ENCODE data around the gene CCNB1IP1. TPM values are rescaled to one million over a fixed set of nuclear protein-coding genes. Genes with fewer than 3 reads are reported as not detected.

CCNB1IP1 gene
- total RNA-seq, 1 experiment from 2014 or later, result 77.0 TPM

- ChIA-PET CTCF (no interaction called here), RAD21 (ENCODE audit: low non-redundant PET in 1 of 2, low total read pairs in 2 of 2, uncharacterized antibody in 2 of 2, unreplicated experiment in 2 of 2) (no interaction called here), POLR2A (no interaction called here)
- Histone ChIP-seq H3K9ac (ENCODE audit: low read length) (no peak overlapping the region), H3K4me2 (ENCODE audit: low read length) (no peak overlapping the region), H3K4me1 (ENCODE audit: control insufficient read depth in 1 of 2, insufficient read depth in 2 of 2, low read length in 2 of 2) (no peaks in the 10 kb centered on the region), H3K79me2 (ENCODE audit: insufficient read depth, low read length) (no peaks in the 10 kb centered on the region), H4K20me1 (ENCODE audit: insufficient read depth) (no peaks in the 10 kb centered on the region), H3K36me3 (ENCODE audit: control insufficient read depth in 1 of 2, insufficient read depth in 2 of 2, low read length in 2 of 2) (peaks cover 28 to 49% of the 10 kb centered on the region in 2 experiments; a peak in 3 of 4 replicates), H2AFZ (ENCODE audit: low read depth, low read length, poor library complexity, severe bottlenecking) (no peak overlapping the region), H3K27me3 (ENCODE audit: insufficient read depth, low read length) (no peaks in the 10 kb centered on the region), H3K4me3 (replicated peaks in 1 of 2; ENCODE audit: low read depth in 1 of 2, low read length in 2 of 2) (no peak overlapping the region), H3K9me3 (ENCODE audit: control insufficient read depth in 1 of 2, insufficient read depth in 1 of 2, low read depth in 1 of 2, low read length in 2 of 2) (no peaks in the 10 kb centered on the region), H3K27ac (ENCODE audit: low read depth, low read length) (no peak overlapping the region), H3K9me2 (ENCODE audit: insufficient read depth) (no peaks in the 10 kb centered on the region)
- DNase-seq (ENCODE audit: low read depth, low spot score), result no peak
- ATAC-seq, result no peak
- BruUV-seq (replicated peaks), result no TSS peak
- intact Hi-C loops (cut with micrococcal nuclease), result no loop called here
- no peak for TF ChIP-seq EZH2phosphoT487 (IDR thresholded peaks at IDR 0.05; ENCODE audit: borderline replicate concordance)
- no peak for TF ChIP-seq ZBTB33 (IDR thresholded peaks at IDR 0.05; ENCODE audit: extremely low read depth, insufficient replicate concordance, low read length)
- TF ChIP-seq CEBPB (IDR thresholded peaks at IDR 0.05; ENCODE audit: low read depth), result no peak
- TF ChIP-seq ELF1 (IDR thresholded peaks at IDR 0.05; ENCODE audit: borderline replicate concordance, low read depth), result no peak
- TF ChIP-seq JUND (IDR thresholded peaks at IDR 0.05), result no peak
- TF ChIP-seq MAX (IDR thresholded peaks at IDR 0.05), result no peak
- no peak for TF ChIP-seq ZNF274 (IDR thresholded peaks at IDR 0.05; ENCODE audit: low read depth, low read length)
- no peak for TF ChIP-seq YY1 (IDR thresholded peaks at IDR 0.05; ENCODE audit: extremely low read depth, insufficient replicate concordance, low read depth, low read length)
- no peak for TF ChIP-seq ZFX (IDR thresholded peaks at IDR 0.05)
- TF ChIP-seq ATF3 (IDR thresholded peaks at IDR 0.05), result no peak
- TF ChIP-seq FOSL1 (IDR thresholded peaks at IDR 0.05; ENCODE audit: low read depth), result no peak
- no peak for TF ChIP-seq EGR1 (IDR thresholded peaks at IDR 0.05; ENCODE audit: low read depth)
- TF ChIP-seq EZH2 (IDR thresholded peaks at IDR 0.05), result no peak
- no peak for TF ChIP-seq REST (IDR thresholded peaks at IDR 0.05; ENCODE audit: low read depth)
Measured at GRCh38 chr14:20372796-20373195, 39.7 kb upstream of the CCNB1IP1 start.
